Psoas muscle (tissue), 8 donors: ENCODE results near the gene TRIM71. TPM values are rescaled to one million over a fixed set of nuclear protein-coding genes. Genes with fewer than 3 reads are reported as not detected.

Experiments
- ATAC-seq, 4 donors: fragments of 200-7000 bp; cut with Tn5 transposase; one replicate each; pipeline ENCODE4 v1.9.1; 2020; ENCODE audit warnings: moderate library complexity in 3 of 4, mild to moderate bottlenecking in 2 of 4
- DNase-seq, 2 donors: peaks; one replicate each; pipeline ENCODE4 v3.0.0-alpha.2; 2020
- H3K27ac ChIP-seq: fragments of 200-600 bp; one replicate; pipeline ENCODE4 v1.8.0; 2022
- H3K27me3 ChIP-seq, 3 donors: fragments of 200-600 bp in 1 of 3; one replicate each; pipeline versions ENCODE4 v1.6.1 to v1.8.0; 2013 to 2022; ENCODE audit warnings: low read length in 2 of 3, mild to moderate bottlenecking in 2 of 3, moderate library complexity in 1 of 3; ENCODE audit not compliant: insufficient read depth in 3 of 3
- H3K36me3 ChIP-seq, 2 donors: fragments of 200-600 bp in 1 of 2; one replicate each; pipeline versions ENCODE4 v1.6.1 to v1.8.0; 2013 to 2022; ENCODE audit warnings: low read depth in 1 of 2, mild to moderate bottlenecking in 1 of 2, moderate library complexity in 1 of 2; ENCODE audit not compliant: insufficient read depth in 1 of 2
- H3K4me1 ChIP-seq: fragments of 200-600 bp; one replicate; pipeline ENCODE4 v1.8.0; 2022
- H3K4me3 ChIP-seq: fragments of 200-600 bp; one replicate; pipeline ENCODE4 v1.8.0; 2022; ENCODE audit warnings: mild to moderate bottlenecking
- H3K9me3 ChIP-seq: fragments of 200-600 bp; one replicate; pipeline ENCODE4 v1.8.0; 2022
- CTCF ChIP-seq: fragments of 200-600 bp; IDR thresholded peaks from one replicate; pipeline ENCODE4 v1.8.0; 2022; ENCODE audit warnings: antibody characterized with exemption
- WGBS, 3 donors: extraction: QIAGEN DNeasy Blood & Tissue Kit; methylation state at CpG; one replicate each; pipeline versions ENCODE4 v1.1.6 to v1.1.7; 2013; 5-methylcytosine and 5-hydroxymethylcytosine counted together
- intact Hi-C, 2 donors: fragments of 100-400 bp; cut with DNase I; formaldehyde crosslinking; loops; one replicate each; pipeline versions ENCODE4 v1.11.0 to v1.14.2; 2022
- polyA plus RNA-seq, 3 donors: library from polyadenylated mRNA; stranded (reverse); fragments of 200-250 nt; gene quantifications; one replicate each; pipeline ENCODE4 v1.2.3, GENCODE V29; 2013
- total RNA-seq, 4 donors: library from RNA; stranded (reverse); fragmentation: NEBNext Ultra II Directional in 2 of 4; extraction: Animal tissue kit (Norgen Biotek cat#: 25700) in 2 of 4; gene quantifications; one replicate each; pipeline versions ENCODE4 v1.2.1 to v1.2.4, GENCODE V29; 2021 to 2023
- donor health status: healthy with polysubstance abuse.
- donor health status: DM: no; HTN: no; CAD: no; lungs with moderate emphysema.
- donor health status: Bipolar disorder and iron deficiency.
- donor health status: healthy.
- donor health status: DM: yes; HTN: yes; CAD: no.
- donor health status: DM: no; HTN: no; CAD: no.
- donor health status: DM: no; HTN: no; CAD: no.
- donor health status: DM: yes; HTN: yes; CAD: no.

The TRIM71 gene
- total and polyA plus RNA-seq, 7 donors = 0.01 TPM; not detected in 6

GRCh38 chr3:32831791-32832190 is 14.0 kb downstream of the TRIM71 start:
- Histone ChIP-seq H3K4me3 (no peak overlapping the region), H3K4me1 (no peaks in the 10 kb centered on the region), H3K36me3 (no peaks in the 10 kb centered on the region), H3K27ac (no peak overlapping the region), H3K9me3 (no peaks in the 10 kb centered on the region), H3K27me3 (peaks cover 4 to 27% (median 5%) of the 10 kb centered on the region in 3 donors)
- no peak for DNase-seq
- intact Hi-C loops = no loop called here
- ATAC-seq = no peak
- 47 to 52% (median 50%) methylated on average over 2 of the region's 2 CpGs for whole genome bisulfite sequencing, 3 donors
- TF ChIP-seq CTCF = no peak

GRCh38 chr3:32832193-32832592 is 14.4 kb downstream of the TRIM71 start:
- intact Hi-C loops = no loop called here
- H3K4me1 ChIP-seq = no peaks in the 10 kb centered on the region
- peaks cover 4 to 27% (median 5%) of the 10 kb centered on the region in 3 donors for H3K27me3 ChIP-seq
- DNase-seq (no peak), ATAC-seq (no peak)
- no peaks in the 10 kb centered on the region for H3K9me3 ChIP-seq
- 87 to 98% (median 93%) methylated on average over 4 of the region's 4 CpGs for WGBS, 3 donors
- TF ChIP-seq CTCF = no peak
- H3K27ac ChIP-seq = no peak overlapping the region
- no peaks in the 10 kb centered on the region for H3K36me3 ChIP-seq
- H3K4me3 ChIP-seq = no peak overlapping the region

- intact Hi-C loops = no loop called here
- no peaks in the 10 kb centered on the region for H3K4me1 ChIP-seq
- WGBS, 3 donors = 70 to 83% (median 79%) methylated on average over 2 of the region's 2 CpGs
Observed at GRCh38 chr3:32835049-32835371, 17.2 kb downstream of the TRIM71 start.

GRCh38 chr3:32835961-32836360 is 18.2 kb downstream of the TRIM71 start:
- Histone ChIP-seq H3K27ac (no peak overlapping the region), H3K9me3 (no peaks in the 10 kb centered on the region), H3K27me3 (peaks cover 4 to 32% (median 5%) of the 10 kb centered on the region in 3 donors), H3K4me1 (no peaks in the 10 kb centered on the region), H3K4me3 (no peak overlapping the region), H3K36me3 (no peaks in the 10 kb centered on the region)
- intact Hi-C loops = no loop called here
- ATAC-seq = no peak
- TF ChIP-seq CTCF = no peak
- WGBS, 3 donors = 25 to 41% (median 39%) methylated on average over 4 of the region's 4 CpGs
- DNase-seq = no peak

More at GRCh38 chr3:32835049-32835371, 17.2 kb downstream of the TRIM71 start:
- DNase-seq = no peak
- TF ChIP-seq CTCF = no peak
- no peaks in the 10 kb centered on the region for H3K36me3 ChIP-seq
- ATAC-seq = no peak
- no peak overlapping the region for H3K4me3 ChIP-seq
- no peak overlapping the region for H3K27ac ChIP-seq
- H3K9me3 ChIP-seq = no peaks in the 10 kb centered on the region
- peaks cover 4 to 29% (median 5%) of the 10 kb centered on the region in 3 donors for H3K27me3 ChIP-seq

- WGBS, 3 donors = 37 to 46% (median 43%) methylated on average over 4 of the region's 4 CpGs
- TF ChIP-seq CTCF = no peak
- H3K9me3 ChIP-seq = no peaks in the 10 kb centered on the region
- H3K36me3 ChIP-seq = no peaks in the 10 kb centered on the region
- no peak for DNase-seq
- H3K27me3 ChIP-seq = peaks cover 2 to 32% (median 5%) of the 10 kb centered on the region in 3 donors
- intact Hi-C loops = no loop called here
- ATAC-seq = no peak
- no peaks in the 10 kb centered on the region for H3K4me1 ChIP-seq
- no peak overlapping the region for H3K27ac ChIP-seq
- H3K4me3 ChIP-seq = no peak overlapping the region
Observed at GRCh38 chr3:32836601-32837000, 18.8 kb downstream of the TRIM71 start.
